GM20431 (cell line): ENCODE measurements around the gene MRPS18C.

ENCODE experiments used
- in situ Hi-C: fragments of 300-500 bp; cut with MseI, MboI; formaldehyde crosslinking; loops from one replicate; pipeline ENCODE4 v1.15.0; 2020; ENCODE audit warnings: low sequenced_read_pairs; ENCODE audit not compliant: unreplicated experiment

MRPS18C gene

DNA sequence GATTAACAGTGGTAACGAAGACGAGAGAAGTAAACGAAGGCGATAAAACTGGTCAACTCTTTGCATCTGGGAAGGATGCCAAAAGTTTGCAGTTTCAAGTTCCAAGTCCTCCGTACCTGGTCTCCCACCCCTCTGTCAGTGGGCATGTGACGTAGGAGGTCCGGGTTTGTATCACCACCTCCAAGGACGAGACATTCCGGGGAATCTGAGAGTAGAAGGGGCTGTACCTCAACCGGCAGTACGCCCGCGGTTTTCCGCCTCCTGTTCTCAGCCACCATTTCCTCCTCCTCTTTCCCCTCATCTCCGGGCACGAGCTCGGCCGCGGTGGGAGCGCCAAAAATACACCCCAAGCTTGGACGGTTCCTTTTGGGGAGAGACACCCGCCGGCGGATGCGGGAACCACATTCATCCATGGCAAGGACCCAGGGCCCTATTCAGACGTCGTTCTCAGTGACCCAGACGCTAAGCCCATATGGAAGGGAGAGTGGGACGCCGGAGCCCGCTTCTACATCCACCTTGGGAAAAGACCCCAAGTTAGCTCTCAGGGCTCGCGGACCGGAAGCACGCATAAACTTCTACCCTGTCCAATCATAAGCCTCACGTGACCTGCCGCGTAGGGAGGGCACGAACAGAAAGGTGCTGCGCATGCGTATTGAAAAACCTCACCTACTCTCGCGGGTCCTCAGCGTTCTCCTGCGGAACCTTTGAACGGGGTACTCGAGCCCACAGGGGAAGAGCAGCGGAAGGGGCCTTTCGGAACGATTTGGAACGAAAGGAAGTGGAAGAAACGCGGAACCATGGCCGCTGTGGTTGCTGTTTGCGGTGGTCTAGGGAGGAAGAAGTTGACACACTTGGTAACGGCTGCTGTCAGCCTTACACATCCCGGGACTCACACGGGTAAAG lies at the start of gene MRPS18C, which contains the start of gene HELQ:
MRPS18C (plus strand) TSS at position 778 of the 903 bp plus-strand sequence; CDS start at position 798, 20 bp downstream.
HELQ (minus strand) TSS at position 543 of the 903 bp plus-strand sequence; CDS start at position 413, 130 bp downstream.
- in situ Hi-C loops = no loop called here

DNA sequence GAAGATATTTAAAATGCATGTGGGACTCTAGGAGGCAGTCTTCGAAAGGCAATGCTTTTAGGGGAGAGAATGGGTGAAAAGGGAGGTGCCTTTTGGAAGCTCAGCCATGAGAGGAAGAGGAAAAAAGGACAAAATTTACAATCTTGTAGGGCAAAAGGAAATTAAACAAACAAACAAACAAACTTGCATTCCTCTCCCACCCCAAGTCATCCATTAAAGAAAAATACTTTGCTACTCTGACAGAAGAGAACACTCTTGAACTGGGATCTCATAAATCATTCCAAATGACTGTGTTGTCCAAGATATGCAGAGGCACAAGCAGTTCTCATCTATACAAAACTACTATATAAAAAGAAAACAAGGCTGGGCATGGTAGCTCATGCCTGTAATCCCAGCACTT lies 47.0 kb upstream of the MRPS18C start:
- in situ Hi-C loops = no loop called here

DNA sequence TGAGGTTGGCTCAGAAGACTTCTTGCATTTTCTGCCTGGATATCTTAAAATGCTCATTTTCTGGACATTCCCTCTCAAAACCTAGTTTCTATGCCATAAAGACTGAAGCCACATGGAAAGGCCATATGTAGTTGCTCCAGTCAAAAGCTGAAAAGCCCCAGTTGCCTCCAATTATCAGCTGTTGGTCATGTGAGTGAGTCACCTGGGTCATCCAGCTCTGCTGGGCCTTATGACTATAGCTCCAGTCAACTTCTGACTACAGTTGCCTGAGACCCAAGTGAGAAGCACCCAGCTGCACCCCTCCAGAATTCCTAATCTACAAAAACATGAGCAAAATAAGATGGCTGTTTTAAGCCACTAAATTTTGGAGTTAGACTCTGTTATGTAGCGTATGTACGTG lies 42.2 kb upstream of the MRPS18C start:
- in situ Hi-C loops = no loop called here

GRCh38 chr4:83417566-83417965 lies 38.3 kb upstream of the MRPS18C start:
- in situ Hi-C loops = no loop called here

GRCh38 chr4:83418211-83418610 lies 37.6 kb upstream of the MRPS18C start:
- in situ Hi-C loops = no loop called here

DNA sequence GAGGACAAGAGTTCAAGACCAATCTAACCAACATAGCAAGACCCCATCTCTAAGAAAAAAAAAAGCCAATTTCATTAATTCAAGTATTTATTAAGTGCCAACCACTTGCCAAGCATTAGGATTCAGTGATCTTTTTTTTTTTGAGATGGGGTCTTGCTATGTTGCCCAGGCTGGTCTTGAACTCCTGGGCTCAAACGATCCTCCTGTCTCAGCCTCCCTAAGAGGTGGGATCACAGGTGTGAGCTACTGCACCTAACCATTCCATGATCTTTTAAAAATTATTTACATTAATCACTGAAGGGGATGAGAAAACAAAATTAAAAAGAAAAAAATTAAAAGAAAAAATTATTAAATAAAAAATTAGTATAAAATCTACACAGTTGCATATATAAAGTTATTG lies 24.7 kb upstream of the MRPS18C start:
- in situ Hi-C loops = no loop called here

DNA sequence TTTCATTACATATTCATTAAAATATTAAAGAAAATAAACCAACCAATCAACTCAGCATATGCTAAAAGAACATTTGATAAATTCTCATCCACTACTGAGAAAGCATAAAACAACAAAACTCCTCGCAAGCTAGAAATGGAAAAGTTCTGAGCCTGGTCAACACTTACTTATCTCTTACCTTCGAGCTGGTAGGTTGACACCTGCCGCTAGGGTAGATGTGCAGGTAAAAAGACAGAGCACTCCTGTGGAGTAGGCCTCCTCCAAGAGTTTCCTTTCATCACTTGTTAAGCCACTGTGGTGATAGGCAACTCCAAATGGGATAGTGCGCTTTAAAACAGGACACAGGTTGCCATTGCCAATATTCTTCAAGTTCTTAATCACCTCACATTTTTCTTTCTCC lies 19.2 kb upstream of the MRPS18C start:
- in situ Hi-C loops = no loop called here

DNA sequence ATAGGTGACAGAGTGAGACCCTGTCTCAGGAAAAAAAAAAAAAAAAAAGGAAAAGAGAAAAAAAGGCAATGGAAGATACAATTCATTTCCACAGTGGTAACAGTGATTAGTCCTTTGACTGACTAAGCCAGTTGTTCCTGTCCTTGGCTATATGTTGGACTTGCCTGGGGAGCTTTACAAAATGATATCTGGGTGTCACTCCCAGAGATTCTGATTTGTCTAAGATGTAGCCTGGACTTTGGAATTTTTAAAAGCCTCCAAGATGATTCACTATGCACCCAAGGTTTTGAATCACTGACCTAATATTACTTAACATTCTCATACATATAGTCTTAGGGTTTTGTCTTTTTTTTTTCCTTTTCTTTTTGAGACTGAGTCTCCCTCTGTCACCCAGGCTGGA lies 17.1 kb upstream of the MRPS18C start:
- in situ Hi-C loops = no loop called here

- in situ Hi-C loops = no loop called here
Observed at GRCh38 chr4:83440148-83440814, 15.6 kb upstream of the MRPS18C start.

- in situ Hi-C loops = no loop called here
Observed at GRCh38 chr4:83440899-83441298, 15.0 kb upstream of the MRPS18C start.

- in situ Hi-C loops = no loop called here
Observed at GRCh38 chr4:83449009-83449408, 6.8 kb upstream of the MRPS18C start.

- in situ Hi-C loops = no loop called here
Observed at GRCh38 chr4:83454686-83455085, 1.2 kb upstream of the MRPS18C start.

DNA sequence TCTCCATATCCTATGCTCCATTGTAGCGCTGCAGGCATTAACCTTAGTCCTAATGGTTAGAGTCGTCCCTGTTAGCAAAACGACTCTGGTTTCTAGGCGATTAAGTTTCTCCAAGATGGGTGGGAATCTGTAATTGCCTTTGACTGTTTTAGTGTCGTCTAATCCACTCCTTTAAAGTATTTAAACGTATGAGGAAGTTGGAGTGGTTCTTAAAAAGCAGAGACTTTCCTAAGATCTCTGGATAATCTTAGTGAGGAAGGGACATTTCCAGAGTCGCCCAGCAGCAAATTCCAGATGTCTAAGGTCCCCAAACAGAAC lies 285 bp downstream of the MRPS18C start:
- in situ Hi-C loops = no loop called here

GRCh38 chr4:83473423-83473822 lies 17.6 kb downstream of the MRPS18C start:
- in situ Hi-C loops = no loop called here

DNA sequence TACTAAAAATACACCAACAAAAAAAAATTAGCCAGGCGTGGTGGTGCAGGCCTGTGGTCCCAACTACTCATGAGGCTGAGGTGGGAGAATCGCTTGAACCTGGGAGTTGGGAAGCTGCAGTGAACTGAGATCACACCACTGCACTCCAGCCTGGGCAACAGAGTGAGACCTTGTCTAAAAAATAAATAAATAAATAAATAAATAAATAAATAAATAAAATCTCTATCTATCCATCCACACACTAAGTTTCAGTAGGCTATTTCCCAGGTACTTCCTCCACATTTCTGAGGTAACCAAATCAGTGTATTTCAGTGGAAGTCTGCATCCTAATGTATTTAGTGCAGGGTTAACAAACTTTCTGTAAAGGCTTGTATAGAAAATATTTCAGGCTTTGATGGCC lies 18.1 kb downstream of the MRPS18C start:
- in situ Hi-C loops = no loop called here

DNA sequence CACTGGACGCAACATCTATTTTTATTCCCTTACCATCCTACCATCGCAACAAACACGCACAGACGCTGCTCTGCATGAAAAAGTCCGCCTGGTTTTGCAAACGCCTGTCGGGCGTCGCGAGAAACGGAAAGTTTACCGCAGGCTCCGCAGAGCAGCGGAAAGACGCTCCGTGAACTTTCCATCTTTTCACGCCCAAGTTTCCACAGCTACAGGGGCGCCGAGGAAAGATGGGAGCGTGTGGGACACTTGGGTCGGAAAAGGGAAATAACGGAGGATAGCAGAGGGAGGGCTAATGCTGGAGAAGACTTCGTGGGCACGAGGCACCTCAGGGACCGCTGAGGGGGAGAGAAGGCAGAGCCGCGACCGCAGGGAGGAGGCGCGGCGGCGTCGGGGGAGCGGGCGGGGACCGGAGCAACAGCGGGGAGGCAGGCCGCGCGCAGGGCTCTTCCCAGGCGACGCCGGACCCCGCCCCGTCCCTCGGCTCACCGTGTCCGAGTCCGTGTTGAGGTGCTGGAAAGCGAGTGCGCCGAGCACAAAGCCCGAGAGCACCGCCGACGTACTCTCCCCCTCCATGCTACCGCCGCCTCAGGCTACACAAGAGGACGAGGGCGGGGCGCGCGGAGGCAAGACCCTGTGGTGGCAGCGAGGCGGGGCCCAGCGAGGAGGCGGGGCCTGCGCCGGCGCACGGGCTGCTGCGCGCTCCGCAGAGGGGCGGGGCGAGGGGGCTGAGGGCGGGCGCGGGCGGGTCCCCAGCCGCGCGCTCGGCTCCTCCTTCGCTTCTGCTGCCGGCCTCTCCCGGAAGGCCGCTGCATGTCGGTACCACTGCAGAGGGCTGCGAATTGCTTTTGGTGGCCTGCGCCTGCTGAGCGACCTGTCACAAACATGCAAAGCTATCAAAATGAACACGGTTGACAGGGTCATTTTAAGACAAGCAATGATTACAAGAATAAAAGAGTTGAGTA lies 28.9 kb downstream of the MRPS18C start, which contains the start of gene ABRAXAS1:
ABRAXAS1 (minus strand) TSS at position 601 of the 962 bp plus-strand sequence; CDS start at position 573, 28 bp downstream.
- in situ Hi-C loops = no loop called here

GRCh38 chr4:83486457-83487129 lies 30.7 kb downstream of the MRPS18C start:
- in situ Hi-C loops = no loop called here

DNA sequence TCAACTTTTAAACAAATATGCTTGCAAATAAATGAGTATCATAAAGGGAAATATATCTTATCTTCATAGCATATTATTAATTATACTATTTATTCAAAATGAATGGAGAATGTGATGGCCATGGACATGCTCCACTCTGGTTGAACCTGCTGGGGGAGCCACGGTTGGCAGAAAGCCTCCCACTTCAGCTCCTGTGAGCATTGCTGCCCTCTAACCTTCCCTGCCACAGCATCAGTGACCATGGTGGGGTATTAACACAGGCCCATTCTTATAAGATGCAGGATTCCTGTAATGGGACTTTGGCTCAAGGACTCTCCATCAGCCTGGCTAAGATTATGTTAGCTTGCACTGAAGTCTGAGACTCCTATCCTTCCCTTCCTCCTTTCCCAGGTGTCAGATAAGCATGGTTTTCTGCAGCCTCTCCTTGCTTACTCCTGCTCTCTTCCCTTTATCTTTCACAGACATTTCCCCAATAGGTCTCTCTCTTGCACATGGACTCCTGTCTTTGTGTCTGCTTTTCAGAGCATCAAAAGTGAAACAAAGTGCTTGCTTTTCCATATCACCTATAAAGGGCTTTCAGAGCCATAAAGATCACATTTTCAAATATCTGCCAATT lies 34.0 kb downstream of the MRPS18C start:
- in situ Hi-C loops = no loop called here

- in situ Hi-C loops = no loop called here
Observed at GRCh38 chr4:83490876-83491450, 35.1 kb downstream of the MRPS18C start.
